Subcutaneous adipose tissue (tissue), 4 donors: ENCODE measurements around the gene NAA15. TPM values are rescaled to one million over a fixed set of nuclear protein-coding genes. Genes with fewer than 3 reads are reported as not detected.

Source experiments
- CTCF ChIP-seq: fragments of 450-650 bp; IDR thresholded peaks from one replicate; pipeline ENCODE4 v1.5.1; 2016; ENCODE audit warnings: low read depth, mild to moderate bottlenecking, control low read depth, antibody characterized with exemption, moderate library complexity
- small RNA-seq: library from RNA; depleted of rRNA; stranded (forward); fragments of <200 nt; gene quantifications from one replicate; pipeline ENCODE3, GENCODE V24; 2016
- total RNA-seq, 4 donors: library from RNA; depleted of rRNA; stranded (reverse); fragments of >200 nt; gene quantifications; one replicate each; pipeline ENCODE4 v1.1.0, GENCODE V29; 2016

Gene NAA15
- total RNA-seq, 4 donors from 2014 or later: 17.1 to 63.8 (median 25.2) TPM

GRCh38 chr4:139457318-139457717 lies 156.0 kb downstream of the NAA15 start:
- no peak for TF ChIP-seq CTCF

DNA sequence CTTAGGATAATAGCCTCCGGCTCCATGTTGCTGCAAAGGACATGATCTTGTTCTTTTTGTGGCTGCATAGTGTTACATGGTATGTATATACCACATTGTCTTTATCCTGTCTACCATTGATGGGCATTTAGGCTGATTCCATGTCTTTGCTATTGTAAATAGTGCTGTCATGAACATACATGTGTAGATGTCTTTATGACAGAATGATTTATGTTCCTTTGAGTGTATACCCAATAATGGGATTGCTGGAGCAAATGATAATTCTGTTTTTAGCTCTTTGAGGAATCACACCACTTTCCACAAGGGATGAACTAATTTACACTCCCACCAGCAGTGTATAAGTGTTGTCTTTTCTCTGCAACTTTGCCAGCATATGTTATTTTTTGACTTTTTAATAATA lies 157.2 kb downstream of the NAA15 start:
- no peak for TF ChIP-seq CTCF

GRCh38 chr4:139458999-139459398 lies 157.7 kb downstream of the NAA15 start:
- no peak for TF ChIP-seq CTCF

GRCh38 chr4:139460565-139460964 lies 159.3 kb downstream of the NAA15 start:
- TF ChIP-seq CTCF: no peak

GRCh38 chr4:139461022-139461628 lies 159.8 kb downstream of the NAA15 start:
- TF ChIP-seq CTCF: no peak

GRCh38 chr4:139465922-139466321 lies 164.6 kb downstream of the NAA15 start:
- no peak for TF ChIP-seq CTCF

- TF ChIP-seq CTCF: no peak
These were observed 167.9 kb downstream of the NAA15 start for GRCh38 chr4:139469216-139469615.

Small RNA genes lying within 50 kb of the gene (small RNA-seq; reads per million reads assigned to genes)
- gene RF01225 (not detected), gene RNU6-1074P (not detected), gene RNU6-1214P (not detected)

Other genes starting within 250 kb of the NAA15 start
- 10 to 100 TPM; 51.3 to 64.9 (median 64.2) TPM for gene ELF2, start 124.3 kb upstream of the NAA15 start, total RNA-seq
- gene MGARP, start 21.3 kb upstream of the NAA15 start, total RNA-seq: under 1 TPM in 1 of 4 donors, not detected in 3; 0.65 TPM
- 10 to 100 TPM; 27.2 to 48.9 (median 28.1) TPM for gene NDUFC1, start 972 bp downstream of the NAA15 start, total RNA-seq
- 10 to 100 TPM; 12.1 to 14.4 (median 14.1) TPM for gene RAB33B, start 152.6 kb downstream of the NAA15 start, total RNA-seq